HepG2 (cell line): ENCODE results near the gene NEMP2. TPM values are rescaled to one million over a fixed set of nuclear protein-coding genes. Genes with fewer than 3 reads are reported as not detected.

ENCODE experiments used
- ATAC-seq: fragments of 200-7000 bp; cut with Tn5 transposase; 3 replicates; pipeline ENCODE4 v1.9.1; 2020; ENCODE audit warnings: mild to moderate bottlenecking, moderate library complexity
- BruUV-seq: library from RNA; stranded (reverse); fragments of 400-500 nt; replicated peaks from 2 replicates; lab custom pipeline; 2021; lab: Mats Ljungman, UMichigan
- CTCF ChIA-PET: fragments of 300-600 bp; formaldehyde crosslinking; extraction: SDS; loops from one replicate; lab custom pipeline; 2021; ENCODE audit warnings: low total read pairs, inconsistent platforms, low intra/inter-chr PET ratio; lab: Yijun Ruan, JAX
- POLR2A ChIA-PET: fragments of 350-600 bp; sonication (Branson Sonifier 250); formaldehyde crosslinking; loops from one replicate; lab custom pipeline; 2020; ENCODE audit warnings: antibody characterized with exemption, inconsistent platforms; lab: Yijun Ruan, JAX
- DNase-seq: peaks from one replicate; pipeline ENCODE4 v3.0.0-alpha.2; 2015; ENCODE audit warnings: low spot score
- FAIRE-seq: peaks from 3 replicates; lab custom pipeline; 2011; peaks lifted over from hg19 to GRCh38; lab: Jason Lieb, UNC
- H2AFZ ChIP-seq: one replicate; pipeline ENCODE4 v1.6.1; 2011; ENCODE audit warnings: low read length, inconsistent platforms
- H3K27ac ChIP-seq: fragments of 300-600 bp; 3 replicates; pipeline ENCODE4 v1.8.0; 2011; ENCODE audit warnings: mixed run types, mild to moderate bottlenecking, mixed read lengths, low read length, inconsistent platforms; ENCODE audit not compliant: insufficient read depth; ENCODE audit errors: extremely low read length
- H3K27me3 ChIP-seq, 2 experiments: fragments of 200-600 bp in 1 of 2; 2 replicates in 1 of 2; 3 replicates in 1 of 2; pipeline versions ENCODE4 v1.6.0 to v1.8.0; 2011; ENCODE audit warnings: low read length in 2 of 2, mild to moderate bottlenecking in 2 of 2, moderate library complexity in 2 of 2, inconsistent platforms in 1 of 2; ENCODE audit not compliant: insufficient read depth in 2 of 2, control insufficient read depth in 1 of 2
- H3K36me3 ChIP-seq, 2 experiments: fragments of 200-600 bp in 1 of 2; replicated peaks in 1 of 2; 2 replicates in 1 of 2; 3 replicates in 1 of 2; pipeline versions ENCODE4 v1.5.1 to v1.8.0; 2011; ENCODE audit warnings: low read length in 2 of 2, inconsistent platforms in 1 of 2; ENCODE audit not compliant: insufficient read depth in 2 of 2, control insufficient read depth in 1 of 2
- H3K4me1 ChIP-seq: 2 replicates; pipeline ENCODE4 v1.5.1; 2012; ENCODE audit warnings: low read length, inconsistent platforms; ENCODE audit not compliant: insufficient read depth
- H3K4me2 ChIP-seq: 2 replicates; pipeline ENCODE4 v1.6.0; 2011; ENCODE audit warnings: low read depth, low read length, inconsistent platforms
- H3K4me3 ChIP-seq, 3 experiments: fragments of 200-600 bp in 1 of 3; sonication (generic), shearing (Covaris generic) in 1 of 3; replicated peaks in 1 of 3; 2 replicates each; pipeline ENCODE4 v1.5.1; 2011 to 2016; ENCODE audit warnings: low read length in 3 of 3, inconsistent platforms in 2 of 3, low read depth in 2 of 3, mild to moderate bottlenecking in 2 of 3, control low read depth in 1 of 3, mixed read lengths in 1 of 3; ENCODE audit not compliant: insufficient read depth in 1 of 3
- H3K79me2 ChIP-seq: one replicate; pipeline ENCODE4 v1.6.1; 2011; ENCODE audit warnings: low read length, inconsistent platforms; ENCODE audit not compliant: insufficient read depth
- H3K9ac ChIP-seq: 2 replicates; pipeline ENCODE4 v1.6.0; 2011; ENCODE audit warnings: mild to moderate bottlenecking, low read depth, low read length, inconsistent platforms; ENCODE audit not compliant: insufficient read depth
- H3K9me3 ChIP-seq: 2 replicates; pipeline ENCODE4 v1.5.1; 2012; ENCODE audit warnings: mild to moderate bottlenecking, low read length
- H4K20me1 ChIP-seq: 2 replicates; pipeline ENCODE4 v1.6.0; 2011; ENCODE audit warnings: inconsistent platforms, mild to moderate bottlenecking, low read length, moderate library complexity; ENCODE audit not compliant: insufficient read depth
- CENPX ChIP-seq: sonication (generic); formaldehyde crosslinking; IDR thresholded peaks from 2 replicates; pipeline ENCODE4 v1.9.0; 2021; ENCODE audit warnings: mild to moderate bottlenecking, missing genetic modification reagents, moderate library complexity
- FLYWCH1 ChIP-seq: sonication (generic); formaldehyde crosslinking; IDR thresholded peaks from 2 replicates; pipeline ENCODE4 v1.8.1; 2023; ENCODE audit warnings: mild to moderate bottlenecking, missing genetic modification reagents
- HNRNPH1 ChIP-seq: fragments of 200-400 bp; formaldehyde crosslinking; optimal IDR thresholded peaks from 2 replicates; pipeline ENCODE3; 2017; ENCODE audit warnings: mild to moderate bottlenecking, low read depth, low read length
- IRF2 ChIP-seq: IDR thresholded peaks from 2 replicates; pipeline ENCODE4 v1.6.1; 2018; ENCODE audit warnings: missing genetic modification reagents, missing compliant biosample characterization
- NCOA5 ChIP-seq: sonication (generic); formaldehyde crosslinking; IDR thresholded peaks from 2 replicates; pipeline ENCODE4 v1.4.0; 2020; ENCODE audit warnings: missing genetic modification reagents
- NFIB ChIP-seq: sonication (generic); formaldehyde crosslinking; IDR thresholded peaks from 2 replicates; pipeline ENCODE4 v1.9.0; 2021; ENCODE audit warnings: missing genetic modification reagents, mild to moderate bottlenecking, borderline replicate concordance
- NPAS2 ChIP-seq: sonication (generic); formaldehyde crosslinking; IDR thresholded peaks from 2 replicates; pipeline ENCODE4 v1.8.0; 2022; ENCODE audit warnings: mild to moderate bottlenecking, missing genetic modification reagents, borderline replicate concordance
- PTBP1 ChIP-seq: fragments of 200-400 bp; formaldehyde crosslinking; IDR thresholded peaks from 2 replicates; pipeline ENCODE4 v1.6.1; 2018; ENCODE audit warnings: low read length, low read depth; ENCODE audit not compliant: poor library complexity, severe bottlenecking
- RCOR2 ChIP-seq: IDR thresholded peaks from 2 replicates; pipeline ENCODE4 v1.6.1; 2016; ENCODE audit warnings: missing biosample characterization, missing genetic modification reagents
- TOE1 ChIP-seq: sonication (generic); formaldehyde crosslinking; IDR thresholded peaks from 2 replicates; pipeline ENCODE4 v1.4.0; 2020; ENCODE audit warnings: mild to moderate bottlenecking, missing genetic modification reagents
- ZNF326 ChIP-seq: sonication (generic); formaldehyde crosslinking; IDR thresholded peaks from 2 replicates; pipeline ENCODE4 v1.4.0; 2020; ENCODE audit warnings: missing genetic modification reagents, borderline replicate concordance
- ZNF335 ChIP-seq: sonication (generic); formaldehyde crosslinking; IDR thresholded peaks from 2 replicates; pipeline ENCODE4 v1.4.0; 2020; ENCODE audit warnings: missing genetic modification reagents
- ZNF430 ChIP-seq: sonication (generic); formaldehyde crosslinking; IDR thresholded peaks from 2 replicates; pipeline ENCODE4 v1.9.0; 2021; ENCODE audit warnings: mild to moderate bottlenecking, missing genetic modification reagents
- ZNF629 ChIP-seq: sonication (generic); formaldehyde crosslinking; conservative IDR thresholded peaks from 2 replicates; pipeline ENCODE4 v1.5.0; 2020; ENCODE audit warnings: missing genetic modification reagents
- ZNF746 ChIP-seq: sonication (generic); formaldehyde crosslinking; IDR thresholded peaks from 2 replicates; pipeline ENCODE4 v1.8.0; 2022; ENCODE audit warnings: mild to moderate bottlenecking, missing genetic modification reagents
- WGBS: methylation state at CpG from one replicate; pipeline ENCODE4 v1.1.6; 2017; ENCODE audit warnings: low lambda C conversion rate; 5-methylcytosine and 5-hydroxymethylcytosine counted together
- in situ Hi-C: cut with HindIII; loops from 2 replicates; pipeline ENCODE4 v1.10.0; 2017; ENCODE audit warnings: low pct_unique_long_range_greater_than_20kb; ENCODE audit not compliant: extremely low pct_ligation_motif_present
- intact Hi-C: fragments of 100-400 bp; cut with micrococcal nuclease; formaldehyde crosslinking; loops from one replicate; pipeline ENCODE4 v1.10.0; 2022; ENCODE audit not compliant: unreplicated experiment
- polyA plus RNA-seq, 8 experiments: library from polyadenylated mRNA; depleted of rRNA in 3 of 8; stranded (reverse) in 7 of 8; unstranded in 1 of 8; fragments of >200 nt; fragmentation: Illumina TruSeq in 4 of 8; extraction: Trizol in 4 of 8; gene quantifications; 2 replicates each; pipeline versions ENCODE4 v1.2.1 to v1.2.3, GENCODE V29; 2011 to 2016; ENCODE audit warnings: low read depth in 4 of 8, missing spikeins in 1 of 8, mixed read lengths in 1 of 8; ENCODE audit not compliant: insufficient read depth in 1 of 8
- total RNA-seq, 5 experiments: library from RNA; depleted of rRNA; stranded (reverse); fragments of >200 nt; fragmentation: Illumina TruSeq; extraction: Trizol; gene quantifications; 2 replicates each; pipeline ENCODE4 v1.2.3, GENCODE V29; 2016; ENCODE audit warnings: low read depth in 1 of 5
- TF ChIP-seq, protein P1 (sequence below): sonication (generic); formaldehyde crosslinking; IDR thresholded peaks from 2 replicates; pipeline ENCODE4 v1.9.0; 2021; ENCODE audit warnings: missing genetic modification reagents, borderline replicate concordance
- TF ChIP-seq, protein P2 (sequence below): sonication (generic); formaldehyde crosslinking; IDR thresholded peaks from 2 replicates; pipeline ENCODE4 v1.4.0; 2020; ENCODE audit warnings: mild to moderate bottlenecking, missing genetic modification reagents
- TF ChIP-seq, protein P3 (sequence below): sonication (generic); formaldehyde crosslinking; IDR thresholded peaks from 2 replicates; pipeline ENCODE4 v1.5.0; 2020; ENCODE audit warnings: mild to moderate bottlenecking, low read depth, missing genetic modification reagents, borderline replicate concordance

NEMP2 gene
- total and polyA plus RNA-seq, 2 of the 13 experiments (the other 11 are each of a cell fraction or from before 2014, with no cell fraction given): 2.4 to 9.8 TPM

DNA sequence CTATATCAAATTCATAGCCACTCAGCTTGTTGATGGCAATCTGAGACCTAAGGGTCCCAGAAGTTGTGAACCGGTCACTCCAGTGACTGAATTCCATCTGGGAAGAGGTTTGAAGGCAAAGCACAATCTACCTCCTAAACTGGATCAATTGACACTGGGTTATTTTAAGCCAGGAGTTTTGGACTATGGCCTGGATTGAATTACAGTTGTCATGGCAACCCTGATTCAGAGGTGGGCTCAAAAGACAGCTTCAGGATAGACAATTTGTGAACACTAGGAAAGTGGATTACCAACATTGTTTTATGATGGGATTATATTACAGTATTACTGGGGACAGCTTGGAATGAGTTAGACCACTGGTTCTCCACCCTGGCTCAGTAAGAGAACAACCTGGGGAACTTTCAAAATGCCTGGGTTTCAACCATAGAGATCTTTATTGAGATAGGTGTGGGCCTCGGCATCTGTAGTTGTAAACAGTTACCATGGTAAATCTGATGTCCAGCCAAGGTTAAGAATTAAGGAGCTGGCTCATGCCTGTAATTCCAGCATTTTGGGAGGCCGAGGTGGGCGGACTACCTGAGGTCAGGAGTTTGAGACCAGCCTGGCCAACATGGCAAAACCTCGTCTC is 67.6 kb downstream of the NEMP2 start (continued):
- TF ChIP-seq ZNF629 (no peak), NFIB (CRISPR knock-in tag) (no peak), IRF2 (no peak)

DNA sequence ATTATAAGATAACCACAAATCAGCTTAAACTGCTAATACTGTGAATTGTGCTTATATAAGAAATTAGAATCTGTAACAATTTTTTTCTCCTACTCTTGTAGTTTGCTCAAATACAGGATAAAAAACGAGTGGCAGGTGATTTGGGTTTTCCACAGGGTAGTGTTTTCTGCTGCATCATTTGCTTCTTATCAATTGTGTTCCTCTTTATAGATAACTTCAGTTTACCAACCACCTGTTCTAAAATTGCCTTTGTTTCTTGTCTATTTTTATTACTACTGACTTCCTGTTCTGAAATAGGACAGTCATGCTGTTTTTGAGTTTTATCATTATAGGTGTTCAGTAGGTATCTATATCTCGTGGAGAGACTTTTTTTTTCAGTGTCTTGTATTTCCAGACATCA is 69.5 kb downstream of the NEMP2 start:
- Histone ChIP-seq H3K9me3 (no peaks in the 10 kb centered on the region), H3K27ac (no peak overlapping the region), H2AFZ (no peak overlapping the region), H3K4me2 (no peak overlapping the region), H3K27me3 (no peaks in the 10 kb centered on the region), H3K79me2 (no peaks in the 10 kb centered on the region), H3K4me1 (peaks cover 26% of the 10 kb centered on the region), H4K20me1 (no peaks in the 10 kb centered on the region), H3K36me3 (no peaks in the 10 kb centered on the region), H3K4me3 (no peak overlapping the region), H3K9ac (no peak overlapping the region)
- 27% methylated on average over 2 of the region's 2 CpGs for WGBS
- in situ Hi-C loops: no loop called here
- CTCF ChIA-PET: no interaction called here
- DNase-seq (no peak), ATAC-seq (no peak), FAIRE-seq (no peak)
- TF ChIP-seq, protein P1, sequence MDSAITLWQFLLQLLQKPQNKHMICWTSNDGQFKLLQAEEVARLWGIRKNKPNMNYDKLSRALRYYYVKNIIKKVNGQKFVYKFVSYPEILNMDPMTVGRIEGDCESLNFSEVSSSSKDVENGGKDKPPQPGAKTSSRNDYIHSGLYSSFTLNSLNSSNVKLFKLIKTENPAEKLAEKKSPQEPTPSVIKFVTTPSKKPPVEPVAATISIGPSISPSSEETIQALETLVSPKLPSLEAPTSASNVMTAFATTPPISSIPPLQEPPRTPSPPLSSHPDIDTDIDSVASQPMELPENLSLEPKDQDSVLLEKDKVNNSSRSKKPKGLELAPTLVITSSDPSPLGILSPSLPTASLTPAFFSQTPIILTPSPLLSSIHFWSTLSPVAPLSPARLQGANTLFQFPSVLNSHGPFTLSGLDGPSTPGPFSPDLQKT (CRISPR knock-in tag): no peak
- TF ChIP-seq HNRNPH1 (no peak), ZNF746 (CRISPR knock-in tag) (no peak), TOE1 (no peak), NPAS2 (CRISPR knock-in tag) (no peak), RCOR2 (CRISPR knock-in tag) (no peak), CENPX (CRISPR knock-in tag) (no peak), ZNF335 (CRISPR knock-in tag) (no peak), FLYWCH1 (no peak), PTBP1 (no peak), NCOA5 (CRISPR knock-in tag) (no peak), ZNF430 (CRISPR knock-in tag) (no peak), ZNF326 (no peak)
- TF ChIP-seq, protein P2, sequence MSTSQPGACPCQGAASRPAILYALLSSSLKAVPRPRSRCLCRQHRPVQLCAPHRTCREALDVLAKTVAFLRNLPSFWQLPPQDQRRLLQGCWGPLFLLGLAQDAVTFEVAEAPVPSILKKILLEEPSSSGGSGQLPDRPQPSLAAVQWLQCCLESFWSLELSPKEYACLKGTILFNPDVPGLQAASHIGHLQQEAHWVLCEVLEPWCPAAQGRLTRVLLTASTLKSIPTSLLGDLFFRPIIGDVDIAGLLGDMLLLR (CRISPR knock-in tag): no peak
- TF ChIP-seq, protein P3, sequence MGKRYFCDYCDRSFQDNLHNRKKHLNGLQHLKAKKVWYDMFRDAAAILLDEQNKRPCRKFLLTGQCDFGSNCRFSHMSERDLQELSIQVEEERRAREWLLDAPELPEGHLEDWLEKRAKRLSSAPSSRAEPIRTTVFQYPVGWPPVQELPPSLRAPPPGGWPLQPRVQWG (CRISPR knock-in tag): no peak
- no TSS peak for BruUV-seq
- POLR2A ChIA-PET: no interaction called here
- intact Hi-C loops: no loop called here
